Measurements from ENCODE around the gene MAML3. TPM values are rescaled to one million over a fixed set of nuclear protein-coding genes. Genes with fewer than 3 reads are reported as not detected.

The MAML3 gene
- total and polyA plus RNA-seq, 2 of the 13 experiments (the other 11 are each of a cell fraction or from before 2014, with no cell fraction given) = 0.05 to 0.13 TPM

DNA sequence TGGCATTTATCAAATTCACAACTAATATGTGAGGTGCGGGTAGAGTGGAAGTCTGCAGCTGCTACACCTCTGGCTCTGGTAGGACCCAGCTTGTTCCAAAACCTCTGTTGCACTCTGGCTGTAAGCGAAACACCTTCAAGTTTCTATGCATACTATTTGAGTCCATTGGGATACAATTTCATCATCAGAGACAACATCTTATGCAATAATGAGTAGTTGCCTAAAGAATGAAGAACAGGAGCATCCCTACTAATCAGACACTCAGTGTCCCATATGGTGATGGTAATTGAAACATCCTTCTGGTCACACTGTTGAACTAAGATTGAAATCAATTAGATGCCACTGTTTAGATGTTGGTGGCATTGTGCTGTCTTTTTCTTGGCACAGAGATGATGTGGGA lies 309.9 kb downstream of the MAML3 start:
- H3K27ac ChIP-seq (ENCODE audit: extremely low read length, insufficient read depth, low read length) = no peak overlapping the region
- no peak for ATAC-seq
- FAIRE-seq = no peak
- no peak overlapping the region for H2AFZ ChIP-seq (ENCODE audit: low read length)
- intact Hi-C loops (cut with micrococcal nuclease; ENCODE audit: unreplicated experiment) (loop anchor here (10.0 kb wide), 1 partner anchor 179 kb away; the partner anchor contains the start of gene MGST2), in situ Hi-C loops (cut with HindIII; ENCODE audit: extremely low pct_ligation_motif_present, low pct_unique_long_range_greater_than_20kb) (no loop called here)
- H3K4me3 ChIP-seq (replicated peaks in 1 of 3; ENCODE audit: insufficient read depth in 1 of 3, low read depth in 2 of 3, low read length in 3 of 3) = no peak overlapping the region
- no peaks in the 10 kb centered on the region for H3K79me2 ChIP-seq (ENCODE audit: insufficient read depth, low read length)
- CTCF ChIA-PET (ENCODE audit: low intra/inter-chr PET ratio, low total read pairs) = no interaction called here
- no peaks in the 10 kb centered on the region for H4K20me1 ChIP-seq (ENCODE audit: insufficient read depth, low read length)
- no peaks in the 10 kb centered on the region for H3K27me3 ChIP-seq (ENCODE audit: control insufficient read depth in 1 of 2, insufficient read depth in 2 of 2, low read length in 2 of 2)
- DNase-seq (ENCODE audit: low spot score) = peak; percentile 34
- 89% methylated on average over 2 of the region's 2 CpGs for WGBS (ENCODE audit: low lambda C conversion rate)
- H3K4me2 ChIP-seq (ENCODE audit: low read depth, low read length) = no peak overlapping the region
- peaks cover 99% of the 10 kb centered on the region for H3K4me1 ChIP-seq (ENCODE audit: insufficient read depth, low read length)
- POLR2A ChIA-PET = no interaction called here
- no peaks in the 10 kb centered on the region for H3K36me3 ChIP-seq (replicated peaks in 1 of 2; ENCODE audit: control insufficient read depth in 1 of 2, insufficient read depth in 2 of 2, low read length in 2 of 2)
- BruUV-seq (replicated peaks) = no TSS peak
- H3K9ac ChIP-seq (ENCODE audit: insufficient read depth, low read depth, low read length) = no peak overlapping the region
- no peaks in the 10 kb centered on the region for H3K9me3 ChIP-seq (ENCODE audit: low read length)
- no peak for TF ChIP-seq KLF11 (CRISPR knock-in tag; IDR thresholded peaks at IDR 0.05)
- TF ChIP-seq SMARCC2 (IDR thresholded peaks at IDR 0.05) = no peak
- TF ChIP-seq SIX1 (CRISPR knock-in tag; IDR thresholded peaks at IDR 0.05; ENCODE audit: borderline replicate concordance) = no peak
- no peak for TF ChIP-seq MBNL3 (CRISPR knock-in tag; conservative IDR thresholded peaks at IDR 0.05)
- TF ChIP-seq ZNF678 (CRISPR knock-in tag; IDR thresholded peaks at IDR 0.05) = no peak
- no peak for TF ChIP-seq THAP8 (CRISPR knock-in tag; IDR thresholded peaks at IDR 0.05; ENCODE audit: borderline replicate concordance)
- TF ChIP-seq ZNF441 (CRISPR knock-in tag; IDR thresholded peaks at IDR 0.05; ENCODE audit: borderline replicate concordance) = no peak
- TF ChIP-seq ZKSCAN1 (IDR thresholded peaks at IDR 0.05; ENCODE audit: low read length) = no peak
- TF ChIP-seq HNF4A (CRISPR knock-in tag; IDR thresholded peaks at IDR 0.05) = peak; percentile 27; the same call in 1 of the 2 replicates
- TF ChIP-seq KLF9 (CRISPR knock-in tag; IDR thresholded peaks at IDR 0.05; ENCODE audit: low read depth) = no peak
- no peak for TF ChIP-seq ZNF101 (CRISPR knock-in tag; IDR thresholded peaks at IDR 0.05; ENCODE audit: borderline replicate concordance, low read depth)
- peak; percentile 90 for TF ChIP-seq CEBPG (CRISPR knock-in tag; IDR thresholded peaks at IDR 0.05)
- TF ChIP-seq JUNB (CRISPR knock-in tag; IDR thresholded peaks at IDR 0.05; ENCODE audit: borderline replicate concordance) = no peak
- TF ChIP-seq, protein P1, sequence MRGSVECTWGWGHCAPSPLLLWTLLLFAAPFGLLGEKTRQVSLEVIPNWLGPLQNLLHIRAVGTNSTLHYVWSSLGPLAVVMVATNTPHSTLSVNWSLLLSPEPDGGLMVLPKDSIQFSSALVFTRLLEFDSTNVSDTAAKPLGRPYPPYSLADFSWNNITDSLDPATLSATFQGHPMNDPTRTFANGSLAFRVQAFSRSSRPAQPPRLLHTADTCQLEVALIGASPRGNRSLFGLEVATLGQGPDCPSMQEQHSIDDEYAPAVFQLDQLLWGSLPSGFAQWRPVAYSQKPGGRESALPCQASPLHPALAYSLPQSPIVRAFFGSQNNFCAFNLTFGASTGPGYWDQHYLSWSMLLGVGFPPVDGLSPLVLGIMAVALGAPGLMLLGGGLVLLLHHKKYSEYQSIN (CRISPR knock-in tag; IDR thresholded peaks at IDR 0.05; ENCODE audit: borderline replicate concordance) = no peak
- TF ChIP-seq YEATS2 (CRISPR knock-in tag; IDR thresholded peaks at IDR 0.05; ENCODE audit: borderline replicate concordance) = no peak
- TF ChIP-seq MIER2 (CRISPR knock-in tag; IDR thresholded peaks at IDR 0.05) = no peak
- TF ChIP-seq, protein P2, sequence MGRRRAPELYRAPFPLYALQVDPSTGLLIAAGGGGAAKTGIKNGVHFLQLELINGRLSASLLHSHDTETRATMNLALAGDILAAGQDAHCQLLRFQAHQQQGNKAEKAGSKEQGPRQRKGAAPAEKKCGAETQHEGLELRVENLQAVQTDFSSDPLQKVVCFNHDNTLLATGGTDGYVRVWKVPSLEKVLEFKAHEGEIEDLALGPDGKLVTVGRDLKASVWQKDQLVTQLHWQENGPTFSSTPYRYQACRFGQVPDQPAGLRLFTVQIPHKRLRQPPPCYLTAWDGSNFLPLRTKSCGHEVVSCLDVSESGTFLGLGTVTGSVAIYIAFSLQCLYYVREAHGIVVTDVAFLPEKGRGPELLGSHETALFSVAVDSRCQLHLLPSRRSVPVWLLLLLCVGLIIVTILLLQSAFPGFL (CRISPR knock-in tag; IDR thresholded peaks at IDR 0.05) = no peak
- no peak for TF ChIP-seq ZNF629 (CRISPR knock-in tag; conservative IDR thresholded peaks at IDR 0.05)
- TF ChIP-seq TCF7 (IDR thresholded peaks at IDR 0.05; ENCODE audit: low read depth) = no peak
- no peak for TF ChIP-seq RNF2 (conservative IDR thresholded peaks at IDR 0.05; ENCODE audit: low read depth)
- no peak for TF ChIP-seq ZNF230 (CRISPR knock-in tag; IDR thresholded peaks at IDR 0.05)
- TF ChIP-seq ZMYM4 (CRISPR knock-in tag; IDR thresholded peaks at IDR 0.05) = 0 out of 2 replicates have a peak, but pooled peaks have one; percentile 15
- TF ChIP-seq, protein P3, sequence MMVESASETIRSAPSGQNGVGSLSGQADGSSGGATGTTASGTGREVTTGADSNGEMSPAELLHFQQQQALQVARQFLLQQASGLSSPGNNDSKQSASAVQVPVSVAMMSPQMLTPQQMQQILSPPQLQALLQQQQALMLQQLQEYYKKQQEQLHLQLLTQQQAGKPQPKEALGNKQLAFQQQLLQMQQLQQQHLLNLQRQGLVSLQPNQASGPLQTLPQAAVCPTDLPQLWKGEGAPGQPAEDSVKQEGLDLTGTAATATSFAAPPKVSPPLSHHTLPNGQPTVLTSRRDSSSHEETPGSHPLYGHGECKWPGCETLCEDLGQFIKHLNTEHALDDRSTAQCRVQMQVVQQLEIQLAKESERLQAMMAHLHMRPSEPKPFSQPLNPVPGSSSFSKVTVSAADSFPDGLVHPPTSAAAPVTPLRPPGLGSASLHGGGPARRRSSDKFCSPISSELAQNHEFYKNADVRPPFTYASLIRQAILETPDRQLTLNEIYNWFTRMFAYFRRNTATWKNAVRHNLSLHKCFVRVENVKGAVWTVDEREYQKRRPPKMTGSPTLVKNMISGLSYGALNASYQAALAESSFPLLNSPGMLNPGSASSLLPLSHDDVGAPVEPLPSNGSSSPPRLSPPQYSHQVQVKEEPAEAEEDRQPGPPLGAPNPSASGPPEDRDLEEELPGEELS (CRISPR knock-in tag; IDR thresholded peaks at IDR 0.05) = peak; percentile 39; the same call in 1 of the 2 replicates

Data from HepG2 (cell line).